IPS-18a (cell line): ENCODE data around the gene SUPT16H.

Experiments
- H3K27ac ChIP-seq: one replicate; pipeline ENCODE4 v1.5.1; 2013; ENCODE audit warnings: low read length
- H3K27me3 ChIP-seq: one replicate; pipeline ENCODE4 v1.6.1; 2013; ENCODE audit warnings: mild to moderate bottlenecking, low read length; ENCODE audit not compliant: control insufficient read depth, insufficient read depth
- H3K36me3 ChIP-seq: one replicate; pipeline ENCODE4 v1.6.1; 2013; ENCODE audit warnings: low read depth, low read length; ENCODE audit not compliant: control insufficient read depth
- H3K4me1 ChIP-seq: one replicate; pipeline ENCODE4 v1.6.1; 2013; ENCODE audit warnings: low read depth, low read length; ENCODE audit not compliant: control insufficient read depth
- H3K4me3 ChIP-seq: one replicate; pipeline ENCODE4 v1.5.1; 2013; ENCODE audit warnings: low read length
- H3K9ac ChIP-seq: one replicate; pipeline ENCODE4 v1.6.1; 2013; ENCODE audit warnings: mild to moderate bottlenecking, low read length, moderate library complexity
- H3K9me3 ChIP-seq: one replicate; pipeline ENCODE4 v1.6.1; 2013; ENCODE audit warnings: low read depth, low read length; ENCODE audit not compliant: control insufficient read depth

SUPT16H gene

DNA sequence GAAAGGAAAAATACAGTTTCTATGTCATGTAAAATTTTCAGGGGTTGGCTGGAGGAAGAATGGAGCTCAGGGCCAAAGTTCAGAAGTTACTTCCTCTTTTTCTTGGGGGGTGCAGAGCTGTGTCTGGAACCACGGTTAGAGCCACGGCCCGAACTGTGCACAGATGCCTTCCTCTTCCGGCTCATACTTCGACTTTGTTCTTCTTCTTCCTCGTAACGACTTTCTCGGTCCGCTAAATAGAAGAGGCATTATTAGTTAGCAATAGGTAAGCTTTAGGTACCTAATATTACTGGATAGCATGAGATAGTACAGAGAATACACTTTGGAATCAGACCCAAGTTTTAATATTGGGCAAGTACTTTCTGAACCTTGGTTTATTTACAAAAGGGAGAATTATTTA is 31.2 kb downstream of the SUPT16H start:
- Histone ChIP-seq H3K4me3 (no peak overlapping the region), H3K4me1 (no peaks in the 10 kb centered on the region), H3K9ac (no peak overlapping the region), H3K27me3 (no peaks in the 10 kb centered on the region), H3K9me3 (no peaks in the 10 kb centered on the region), H3K36me3 (peaks cover 69% of the 10 kb centered on the region), H3K27ac (no peak overlapping the region)

DNA sequence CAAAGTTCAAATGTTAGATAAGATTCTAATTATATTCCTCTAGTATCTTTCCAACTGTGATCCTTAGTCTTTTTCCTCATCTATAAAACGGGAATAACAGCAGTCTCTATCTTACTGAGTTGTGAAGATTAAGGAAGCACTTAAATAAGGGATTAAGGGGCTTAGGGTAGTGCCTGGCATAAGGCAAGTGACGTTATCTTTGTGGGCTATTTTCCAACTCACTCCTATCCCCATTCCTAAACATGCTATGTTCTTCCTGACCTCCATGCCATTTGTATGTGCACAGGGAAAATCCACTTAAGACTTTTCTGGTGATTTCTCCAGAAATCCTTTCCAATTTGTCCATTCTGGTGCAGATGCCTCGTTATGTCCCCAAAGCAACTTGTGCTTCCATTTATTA is 33.3 kb downstream of the SUPT16H start:
- no peaks in the 10 kb centered on the region for H3K9me3 ChIP-seq
- H3K4me1 ChIP-seq, result peaks cover 6% of the 10 kb centered on the region
- H3K36me3 ChIP-seq, result peaks cover 48% of the 10 kb centered on the region
- no peak overlapping the region for H3K9ac ChIP-seq
- H3K27ac ChIP-seq, result no peak overlapping the region
- no peak overlapping the region for H3K4me3 ChIP-seq
- no peaks in the 10 kb centered on the region for H3K27me3 ChIP-seq

DNA sequence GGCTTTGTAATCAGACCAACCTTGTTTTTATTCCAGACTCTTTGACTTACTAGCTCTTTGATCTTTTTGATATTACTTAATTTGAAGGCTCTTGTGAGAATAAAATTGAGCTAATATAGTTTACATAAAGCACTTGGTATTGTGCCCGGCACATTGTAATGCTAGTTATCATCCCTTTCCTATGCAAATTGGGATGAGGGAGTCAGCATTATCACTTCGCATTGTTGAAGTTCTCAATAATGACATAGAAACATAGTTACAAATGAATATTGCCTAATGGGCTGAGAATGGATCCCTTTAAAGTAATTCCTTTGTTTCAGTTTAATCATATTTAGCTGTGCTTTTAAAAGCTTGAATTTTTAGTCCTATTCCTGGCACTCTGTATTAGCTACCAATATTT is 36.6 kb downstream of the SUPT16H start:
- H3K27me3 ChIP-seq, result no peaks in the 10 kb centered on the region
- H3K27ac ChIP-seq, result no peak overlapping the region
- H3K9ac ChIP-seq, result no peak overlapping the region
- no peak overlapping the region for H3K4me3 ChIP-seq
- peaks cover 18% of the 10 kb centered on the region for H3K36me3 ChIP-seq
- H3K4me1 ChIP-seq, result peaks cover 6% of the 10 kb centered on the region
- no peaks in the 10 kb centered on the region for H3K9me3 ChIP-seq

DNA sequence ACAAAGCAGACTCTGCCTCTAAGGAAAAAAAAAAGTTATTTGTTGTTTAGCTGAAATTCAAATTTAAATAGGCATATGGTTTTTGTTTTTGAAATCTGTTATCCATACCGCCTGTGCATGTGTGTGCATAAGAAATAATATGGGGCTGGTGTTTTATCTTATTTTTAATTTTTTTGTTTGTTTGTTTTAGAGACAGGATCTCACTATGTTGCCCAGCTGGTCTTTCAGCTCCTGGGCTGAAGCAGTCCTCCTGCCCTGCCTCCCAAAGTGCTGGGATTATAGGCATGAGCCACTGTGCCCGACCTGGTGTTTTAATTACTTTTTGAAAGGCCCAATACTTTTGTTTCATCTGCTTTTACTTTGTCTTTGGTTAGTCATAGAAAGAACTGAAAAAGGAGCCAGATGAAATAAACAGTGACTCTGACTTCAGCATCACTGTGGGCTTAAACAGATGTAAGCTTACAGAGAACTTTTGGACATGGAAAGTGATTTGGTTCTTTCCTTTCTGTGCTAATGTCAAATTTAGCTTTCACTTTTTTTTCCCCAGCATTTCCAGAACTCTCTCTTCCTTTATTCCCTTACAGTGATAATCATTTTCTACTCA is 37.2 kb downstream of the SUPT16H start:
- Histone ChIP-seq H3K27me3 (no peaks in the 10 kb centered on the region), H3K9me3 (no peaks in the 10 kb centered on the region), H3K9ac (no peak overlapping the region), H3K4me1 (peaks cover 6% of the 10 kb centered on the region), H3K4me3 (no peak overlapping the region), H3K36me3 (peaks cover 12% of the 10 kb centered on the region), H3K27ac (no peak overlapping the region)

GRCh38 chr14:21343035-21343794 is 40.6 kb downstream of the SUPT16H start:
- peaks cover 6% of the 10 kb centered on the region for H3K4me1 ChIP-seq
- H3K4me3 ChIP-seq, result no peak overlapping the region
- no peaks in the 10 kb centered on the region for H3K36me3 ChIP-seq
- H3K9me3 ChIP-seq, result no peaks in the 10 kb centered on the region
- no peak overlapping the region for H3K9ac ChIP-seq
- no peak overlapping the region for H3K27ac ChIP-seq
- H3K27me3 ChIP-seq, result no peaks in the 10 kb centered on the region

- no peaks in the 10 kb centered on the region for H3K36me3 ChIP-seq
These were observed 49.5 kb downstream of the SUPT16H start for GRCh38 chr14:21334202-21334906.

GRCh38 chr14:21332950-21333349 is 50.9 kb downstream of the SUPT16H start:
- no peaks in the 10 kb centered on the region for H3K27me3 ChIP-seq
- no peaks in the 10 kb centered on the region for H3K4me1 ChIP-seq
- no peak overlapping the region for H3K9ac ChIP-seq
- H3K27ac ChIP-seq, result no peak overlapping the region
- no peak overlapping the region for H3K4me3 ChIP-seq
- no peaks in the 10 kb centered on the region for H3K9me3 ChIP-seq
- no peaks in the 10 kb centered on the region for H3K36me3 ChIP-seq

More at GRCh38 chr14:21334202-21334906, 49.5 kb downstream of the SUPT16H start:
- Histone ChIP-seq H3K4me3 (no peak overlapping the region), H3K27me3 (no peaks in the 10 kb centered on the region), H3K9me3 (no peaks in the 10 kb centered on the region), H3K9ac (no peak overlapping the region), H3K27ac (no peak overlapping the region), H3K4me1 (no peaks in the 10 kb centered on the region)

- H3K27me3 ChIP-seq, result no peaks in the 10 kb centered on the region
- H3K4me1 ChIP-seq, result no peaks in the 10 kb centered on the region
- H3K36me3 ChIP-seq, result no peaks in the 10 kb centered on the region
- no peak overlapping the region for H3K4me3 ChIP-seq
- H3K9me3 ChIP-seq, result no peaks in the 10 kb centered on the region
- H3K9ac ChIP-seq, result no peak overlapping the region
- H3K27ac ChIP-seq, result no peak overlapping the region
These were observed 56.8 kb downstream of the SUPT16H start for GRCh38 chr14:21326972-21327371.

- H3K9ac ChIP-seq, result no peak overlapping the region
- H3K27ac ChIP-seq, result no peak overlapping the region
- no peak overlapping the region for H3K4me3 ChIP-seq
- H3K27me3 ChIP-seq, result no peaks in the 10 kb centered on the region
- no peaks in the 10 kb centered on the region for H3K36me3 ChIP-seq
- peaks cover 4% of the 10 kb centered on the region for H3K4me1 ChIP-seq
- H3K9me3 ChIP-seq, result no peaks in the 10 kb centered on the region
These were observed 61.1 kb downstream of the SUPT16H start for GRCh38 chr14:21322716-21323115.

DNA sequence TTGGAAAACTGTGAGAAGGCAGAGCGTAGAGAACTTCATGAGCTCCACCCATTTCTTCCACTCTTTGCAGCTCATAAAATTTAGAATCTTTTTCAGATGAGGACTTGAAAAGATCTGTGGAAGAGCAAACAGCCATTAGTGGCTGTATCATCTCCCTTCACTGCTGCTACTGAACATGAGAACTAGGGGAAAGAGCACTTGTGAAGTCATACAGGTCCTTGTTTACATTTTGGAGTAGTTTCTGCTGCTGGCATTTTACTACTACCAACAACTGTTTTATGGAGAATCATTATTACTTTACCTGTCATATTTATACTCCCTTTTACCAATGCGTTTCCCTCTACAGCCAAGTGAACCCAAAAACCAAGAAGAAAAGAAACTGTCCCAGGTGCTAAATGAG is 62.9 kb downstream of the SUPT16H start:
- H3K27ac ChIP-seq, result no peak overlapping the region
- H3K9ac ChIP-seq, result no peak overlapping the region
- H3K36me3 ChIP-seq, result no peaks in the 10 kb centered on the region
- H3K4me3 ChIP-seq, result no peak overlapping the region
- H3K9me3 ChIP-seq, result no peaks in the 10 kb centered on the region
- no peaks in the 10 kb centered on the region for H3K27me3 ChIP-seq
- H3K4me1 ChIP-seq, result peaks cover 4% of the 10 kb centered on the region

DNA sequence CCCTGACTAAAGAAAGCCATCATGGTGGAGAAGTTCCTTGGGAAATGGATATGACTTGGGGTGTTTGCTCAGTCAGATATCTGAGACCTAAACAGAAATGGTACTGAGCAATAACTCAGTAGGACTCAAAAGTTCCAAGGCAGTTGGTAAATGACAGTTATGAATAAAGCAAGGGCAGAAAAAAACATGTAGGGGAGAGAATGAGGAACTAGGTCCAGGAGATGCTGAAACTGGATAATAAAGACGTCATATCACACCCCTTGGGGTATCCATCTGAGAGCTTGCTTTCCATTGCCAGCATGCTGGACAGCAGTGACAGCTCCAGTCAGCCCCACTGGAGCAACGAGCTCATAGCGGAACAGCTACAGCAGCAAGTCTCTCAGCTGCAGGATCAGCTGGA is 66.4 kb downstream of the SUPT16H start:
- no peak overlapping the region for H3K27ac ChIP-seq
- no peak overlapping the region for H3K4me3 ChIP-seq
- H3K9me3 ChIP-seq, result no peaks in the 10 kb centered on the region
- H3K36me3 ChIP-seq, result no peaks in the 10 kb centered on the region
- peaks cover 4% of the 10 kb centered on the region for H3K4me1 ChIP-seq
- H3K27me3 ChIP-seq, result no peaks in the 10 kb centered on the region
- H3K9ac ChIP-seq, result no peak overlapping the region
